ENCODE results near the gene SCNN1B. TPM values are rescaled to one million over a fixed set of nuclear protein-coding genes. Genes with fewer than 3 reads are reported as not detected.

The SCNN1B gene
- total RNA-seq, 1 experiment from 2014 or later = not detected

DNA sequence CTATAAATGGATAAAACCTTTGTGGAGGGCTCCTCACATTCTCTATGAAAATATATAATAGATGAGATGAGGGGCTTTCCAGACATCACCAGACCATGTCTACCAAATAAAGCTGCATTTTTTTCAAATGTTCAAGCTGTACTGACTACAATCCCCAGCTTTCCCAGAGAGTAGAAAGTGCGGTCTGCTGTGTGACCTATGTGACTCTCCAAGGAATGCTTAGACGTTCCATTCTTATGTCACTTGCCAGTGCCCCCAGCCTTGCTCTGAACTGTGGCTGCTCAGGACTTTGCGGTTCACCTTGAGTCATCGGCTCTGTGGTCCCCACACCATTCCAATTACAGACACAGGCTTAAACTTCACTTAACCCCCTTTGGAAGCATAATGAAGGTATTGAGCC is 47.8 kb upstream of the SCNN1B start:
- intact Hi-C loops (cut with micrococcal nuclease; ENCODE audit: unreplicated experiment) = no loop called here
- no peaks in the 10 kb centered on the region for H3K9me3 Mint-ChIP-seq (ENCODE audit: unreplicated experiment)
- peaks cover 19% of the 10 kb centered on the region for H3K4me1 Mint-ChIP-seq (ENCODE audit: low read depth, unreplicated experiment)
- Histone ChIP-seq H3K4me1 (no peaks in the 10 kb centered on the region), H3K36me3 (ENCODE audit: control insufficient read depth, insufficient read depth, low read length) (no peaks in the 10 kb centered on the region), H3K27me3 (replicated peaks; ENCODE audit: control insufficient read depth, insufficient read depth, low read length) (no peaks in the 10 kb centered on the region), H3K4me3 (ENCODE audit: low read depth, low read length) (no peak overlapping the region), H3K9me3 (no peaks in the 10 kb centered on the region)
- peaks cover 3% of the 10 kb centered on the region for H3K27me3 Mint-ChIP-seq (ENCODE audit: insufficient read depth, unreplicated experiment)
- TF ChIP-seq, protein P1, sequence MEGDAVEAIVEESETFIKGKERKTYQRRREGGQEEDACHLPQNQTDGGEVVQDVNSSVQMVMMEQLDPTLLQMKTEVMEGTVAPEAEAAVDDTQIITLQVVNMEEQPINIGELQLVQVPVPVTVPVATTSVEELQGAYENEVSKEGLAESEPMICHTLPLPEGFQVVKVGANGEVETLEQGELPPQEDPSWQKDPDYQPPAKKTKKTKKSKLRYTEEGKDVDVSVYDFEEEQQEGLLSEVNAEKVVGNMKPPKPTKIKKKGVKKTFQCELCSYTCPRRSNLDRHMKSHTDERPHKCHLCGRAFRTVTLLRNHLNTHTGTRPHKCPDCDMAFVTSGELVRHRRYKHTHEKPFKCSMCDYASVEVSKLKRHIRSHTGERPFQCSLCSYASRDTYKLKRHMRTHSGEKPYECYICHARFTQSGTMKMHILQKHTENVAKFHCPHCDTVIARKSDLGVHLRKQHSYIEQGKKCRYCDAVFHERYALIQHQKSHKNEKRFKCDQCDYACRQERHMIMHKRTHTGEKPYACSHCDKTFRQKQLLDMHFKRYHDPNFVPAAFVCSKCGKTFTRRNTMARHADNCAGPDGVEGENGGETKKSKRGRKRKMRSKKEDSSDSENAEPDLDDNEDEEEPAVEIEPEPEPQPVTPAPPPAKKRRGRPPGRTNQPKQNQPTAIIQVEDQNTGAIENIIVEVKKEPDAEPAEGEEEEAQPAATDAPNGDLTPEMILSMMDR (IDR thresholded peaks at IDR 0.05; ENCODE audit: insufficient read depth in 1 of 2, low read depth in 1 of 2, low read length in 1 of 2, severe bottlenecking in 1 of 2, unreplicated experiment in 1 of 2) = no peak
- no peak overlapping the region for H3K27ac Mint-ChIP-seq (ENCODE audit: unreplicated experiment)
- POLR2A ChIA-PET = no interaction called here
- DNase-seq = no peak
- CTCF ChIA-PET = no interaction called here
- no peaks in the 10 kb centered on the region for H3K36me3 Mint-ChIP-seq (ENCODE audit: insufficient read depth, unreplicated experiment)
- no TSS peak for BruUV-seq (replicated peaks)
- H3K4me3 Mint-ChIP-seq (ENCODE audit: unreplicated experiment) = no peak overlapping the region

DNA sequence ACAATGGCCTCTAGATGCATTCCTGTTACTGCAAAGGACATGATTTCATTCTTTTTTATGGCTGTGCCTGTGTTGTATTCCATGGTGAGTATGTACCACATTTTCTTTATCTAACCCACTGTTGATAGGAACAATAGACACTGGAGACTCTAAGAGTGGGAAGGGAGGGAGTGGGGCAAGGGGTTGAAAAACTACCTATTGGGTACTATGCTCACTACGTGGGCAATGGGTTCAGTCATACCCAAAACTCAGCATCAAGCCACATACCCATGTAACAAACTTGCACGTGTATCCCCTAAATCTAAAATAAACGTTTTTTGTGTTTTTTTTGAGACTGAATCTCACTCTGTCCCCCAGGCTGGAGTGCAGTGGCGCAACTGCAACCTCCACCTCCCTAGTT is 47.1 kb upstream of the SCNN1B start:
- no peak for DNase-seq
- intact Hi-C loops (cut with micrococcal nuclease; ENCODE audit: unreplicated experiment) = no loop called here
- H3K36me3 ChIP-seq (ENCODE audit: control insufficient read depth, insufficient read depth, low read length) = no peaks in the 10 kb centered on the region
- TF ChIP-seq, protein P1 (IDR thresholded peaks at IDR 0.05; ENCODE audit: insufficient read depth in 1 of 2, low read depth in 1 of 2, low read length in 1 of 2, severe bottlenecking in 1 of 2, unreplicated experiment in 1 of 2) = no peak
- peaks cover 19% of the 10 kb centered on the region for H3K4me1 Mint-ChIP-seq (ENCODE audit: low read depth, unreplicated experiment)
- no peaks in the 10 kb centered on the region for H3K36me3 Mint-ChIP-seq (ENCODE audit: insufficient read depth, unreplicated experiment)
- no peak overlapping the region for H3K4me3 ChIP-seq (ENCODE audit: low read depth, low read length)
- CTCF ChIA-PET = no interaction called here
- POLR2A ChIA-PET = no interaction called here
- no peaks in the 10 kb centered on the region for H3K27me3 ChIP-seq (replicated peaks; ENCODE audit: control insufficient read depth, insufficient read depth, low read length)
- H3K27me3 Mint-ChIP-seq (ENCODE audit: insufficient read depth, unreplicated experiment) = peaks cover 6% of the 10 kb centered on the region
- no peaks in the 10 kb centered on the region for H3K4me1 ChIP-seq
- no TSS peak for BruUV-seq (replicated peaks)
- no peak overlapping the region for H3K4me3 Mint-ChIP-seq (ENCODE audit: unreplicated experiment)
- no peaks in the 10 kb centered on the region for H3K9me3 Mint-ChIP-seq (ENCODE audit: unreplicated experiment)
- no peaks in the 10 kb centered on the region for H3K9me3 ChIP-seq
- no peak overlapping the region for H3K27ac Mint-ChIP-seq (ENCODE audit: unreplicated experiment)

DNA sequence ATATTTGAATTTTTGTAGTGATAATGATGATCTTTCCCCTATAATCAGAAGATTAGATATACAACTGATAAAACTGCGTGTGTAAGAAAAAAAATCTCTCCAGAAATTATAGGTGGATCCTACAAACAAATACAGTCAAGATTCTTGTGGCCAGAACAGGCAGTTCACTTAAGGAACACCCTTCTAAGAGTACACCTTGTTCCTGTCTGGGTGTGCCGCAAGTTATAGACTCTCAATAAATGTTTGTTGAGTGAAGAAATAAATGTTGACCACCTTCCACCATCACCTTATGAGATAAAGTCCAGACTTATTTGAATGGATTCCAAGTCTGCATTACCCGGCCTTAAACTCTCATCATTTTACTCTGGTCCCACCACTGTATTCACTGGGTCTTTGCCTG is 45.7 kb upstream of the SCNN1B start:
- BruUV-seq (replicated peaks) = no TSS peak
- POLR2A ChIA-PET = no interaction called here
- no peaks in the 10 kb centered on the region for H3K36me3 ChIP-seq (ENCODE audit: control insufficient read depth, insufficient read depth, low read length)
- Mint-ChIP-seq H3K27me3 (ENCODE audit: insufficient read depth, unreplicated experiment) (peaks cover 6% of the 10 kb centered on the region), H3K4me1 (ENCODE audit: low read depth, unreplicated experiment) (peaks cover 19% of the 10 kb centered on the region), H3K9me3 (ENCODE audit: unreplicated experiment) (no peaks in the 10 kb centered on the region), H3K36me3 (ENCODE audit: insufficient read depth, unreplicated experiment) (no peaks in the 10 kb centered on the region), H3K27ac (ENCODE audit: unreplicated experiment) (no peak overlapping the region), H3K4me3 (ENCODE audit: unreplicated experiment) (no peak overlapping the region)
- H3K9me3 ChIP-seq = no peaks in the 10 kb centered on the region
- no peaks in the 10 kb centered on the region for H3K27me3 ChIP-seq (replicated peaks; ENCODE audit: control insufficient read depth, insufficient read depth, low read length)
- intact Hi-C loops (cut with micrococcal nuclease; ENCODE audit: unreplicated experiment) = no loop called here
- H3K4me3 ChIP-seq (ENCODE audit: low read depth, low read length) = no peak overlapping the region
- CTCF ChIA-PET = no interaction called here
- TF ChIP-seq, protein P1 (IDR thresholded peaks at IDR 0.05; ENCODE audit: insufficient read depth in 1 of 2, low read depth in 1 of 2, low read length in 1 of 2, severe bottlenecking in 1 of 2, unreplicated experiment in 1 of 2) = no peak
- H3K4me1 ChIP-seq = no peaks in the 10 kb centered on the region
- no peak for DNase-seq
